GM12892 (cell line): ENCODE measurements around the gene NMU.

Source experiments
- POLR2A ChIP-seq: IDR thresholded peaks from 2 replicates; pipeline ENCODE4 v1.6.1; 2011; ENCODE audit warnings: low read depth, low read length, control low read depth
- POLR2AphosphoS5 ChIP-seq: IDR thresholded peaks from 2 replicates; pipeline ENCODE4 v1.6.1; 2011; ENCODE audit warnings: low read depth, low read length, control low read depth
- TAF1 ChIP-seq: IDR thresholded peaks from 2 replicates; pipeline ENCODE4 v1.6.1; 2011; ENCODE audit warnings: low read depth, mild to moderate bottlenecking, control low read depth, low read length, borderline replicate concordance

GRCh38 chr4:55608591-55608990, 27.5 kb downstream of the NMU start:
- no peak for TF ChIP-seq POLR2A
- TF ChIP-seq TAF1 = no peak
- TF ChIP-seq POLR2AphosphoS5 = no peak
